Endometrial microvascular endothelial cells (primary cell): Measurements from ENCODE around the gene FNDC3A. TPM values are rescaled to one million over a fixed set of nuclear protein-coding genes. Genes with fewer than 3 reads are reported as not detected.
"Not testable (repeated sequence)": the region's sequence is repeated elsewhere in the genome, so short reads cannot be mapped to it uniquely, and the experiment has no call there.

Source experiments
- in situ Hi-C: cut with HindIII; loops from 2 replicates; pipeline ENCODE4 v1.10.0; 2017; ENCODE audit warnings: low sequenced_read_pairs, low pct_unique_long_range_greater_than_20kb; ENCODE audit errors: inconsistent ontology term
- total RNA-seq: library from RNA; depleted of rRNA; stranded (reverse); fragments of >200 nt; gene quantifications from one replicate; pipeline ENCODE4 v1.2.3, GENCODE V29; 2015; ENCODE audit errors: inconsistent ontology term

FNDC3A gene
- total RNA-seq, 1 donor from 2014 or later, result 42.5 TPM

GRCh38 chr13:49022472-49023144 is 46.9 kb downstream of the FNDC3A start:
- in situ Hi-C loops, result no loop called here

GRCh38 chr13:49023431-49023830 is 47.7 kb downstream of the FNDC3A start:
- in situ Hi-C loops, result no loop called here

GRCh38 chr13:49026851-49027250 is 51.1 kb downstream of the FNDC3A start:
- in situ Hi-C loops, result no loop called here

- in situ Hi-C loops, result no loop called here
These were observed 53.9 kb downstream of the FNDC3A start for GRCh38 chr13:49029570-49029969.

GRCh38 chr13:49030213-49030612 is 54.5 kb downstream of the FNDC3A start:
- in situ Hi-C loops, result no loop called here

- in situ Hi-C loops, result no loop called here
These were observed 65.2 kb downstream of the FNDC3A start for GRCh38 chr13:49040872-49041271.

GRCh38 chr13:49042476-49042875 is 66.8 kb downstream of the FNDC3A start:
- in situ Hi-C loops, result no loop called here

GRCh38 chr13:49044008-49044407 is 68.3 kb downstream of the FNDC3A start:
- in situ Hi-C loops, result no loop called here

GRCh38 chr13:49044836-49045235 is 69.1 kb downstream of the FNDC3A start:
- in situ Hi-C loops, result no loop called here

- in situ Hi-C loops, result no loop called here
These were observed 70.3 kb downstream of the FNDC3A start for GRCh38 chr13:49046002-49046401.

GRCh38 chr13:49046519-49046918 is 70.8 kb downstream of the FNDC3A start:
- in situ Hi-C loops, result no loop called here

GRCh38 chr13:49052813-49053212 is 77.1 kb downstream of the FNDC3A start:
- in situ Hi-C loops, result no loop called here

GRCh38 chr13:49053215-49053614 is 77.5 kb downstream of the FNDC3A start:
- in situ Hi-C loops, result no loop called here

- in situ Hi-C loops, result no loop called here
These were observed 78.2 kb downstream of the FNDC3A start for GRCh38 chr13:49053906-49054305.

- in situ Hi-C loops, result no loop called here
These were observed 79.3 kb downstream of the FNDC3A start for GRCh38 chr13:49055021-49055420.

GRCh38 chr13:49057176-49057575 is 81.5 kb downstream of the FNDC3A start:
- in situ Hi-C loops, result no loop called here

GRCh38 chr13:49058761-49059160 is 83.0 kb downstream of the FNDC3A start:
- in situ Hi-C loops, result no loop called here

- in situ Hi-C loops, result no loop called here
These were observed 85.1 kb downstream of the FNDC3A start for GRCh38 chr13:49060678-49061387.

- in situ Hi-C loops, result not testable (repeated sequence)
These were observed 85.7 kb downstream of the FNDC3A start for GRCh38 chr13:49061388-49061752.

- in situ Hi-C loops, result no loop called here
These were observed 86.7 kb downstream of the FNDC3A start for GRCh38 chr13:49062297-49062896.
